Jurkat, Clone E6-1 (cell line): ENCODE results near the gene ARG1. TPM values are rescaled to one million over a fixed set of nuclear protein-coding genes. Genes with fewer than 3 reads are reported as not detected.
"Not testable (repeated sequence)": the region's sequence is repeated elsewhere in the genome, so short reads cannot be mapped to it uniquely, and the experiment has no call there.

ENCODE experiments used
- DNase-seq: peaks from one replicate; pipeline ENCODE4 v3.0.0-alpha.2; 2011; ENCODE audit warnings: low read depth, low spot score
- H3K4me3 ChIP-seq: 2 replicates; pipeline ENCODE4 v1.5.1; 2011; ENCODE audit warnings: mild to moderate bottlenecking, low read length, control low read depth, moderate library complexity
- polyA plus RNA-seq: library from polyadenylated mRNA; unstranded; fragments of >200 nt; gene quantifications from one replicate; pipeline ENCODE4 v1.2.1, GENCODE V29; 2012; ENCODE audit warnings: missing spikeins; ENCODE audit not compliant: insufficient read length, insufficient read depth

The ARG1 gene
- not detected for polyA plus RNA-seq

GRCh38 chr6:131572686-131573415 is at the start of gene ARG1:
TSS of gene ARG1 (plus strand) at chr6:131573226. CDS start at chr6:131573283, 57 bp downstream.
- H3K4me3 ChIP-seq: no peak within 1 kb of the TSS
- DNase-seq: no peak

- H3K4me3 ChIP-seq: no peak overlapping the region
- DNase-seq: no peak
Measured at GRCh38 chr6:131523988-131524673, 48.9 kb upstream of the ARG1 start.

GRCh38 chr6:131524695-131525336 is 48.2 kb upstream of the ARG1 start:
- DNase-seq: peak; percentile 5
- no peak overlapping the region for H3K4me3 ChIP-seq

GRCh38 chr6:131530936-131531335 is 42.1 kb upstream of the ARG1 start:
- H3K4me3 ChIP-seq, DNase-seq: not testable (repeated sequence)

DNA sequence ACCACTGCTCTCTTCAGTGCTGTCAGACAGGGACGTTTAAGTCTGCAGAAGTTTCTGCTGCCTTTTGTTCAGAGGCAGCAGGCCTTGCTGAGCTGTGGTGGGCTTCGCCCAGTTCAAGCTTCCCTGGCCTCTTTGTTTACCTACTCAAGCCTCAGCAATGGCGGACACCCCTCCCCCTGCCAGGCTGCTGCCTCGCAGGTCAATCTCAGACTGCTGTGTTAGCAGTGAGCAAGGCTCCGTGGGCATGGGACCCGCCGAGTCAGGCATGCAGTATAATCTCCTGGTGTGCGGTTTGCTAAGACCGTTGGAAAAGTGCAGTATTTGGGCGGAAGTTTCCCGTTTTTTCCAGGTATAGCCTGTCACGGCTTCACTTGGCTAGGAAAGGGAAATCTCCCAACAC is 41.3 kb upstream of the ARG1 start:
- H3K4me3 ChIP-seq, DNase-seq: not testable (repeated sequence)

- DNase-seq: no peak
- no peak overlapping the region for H3K4me3 ChIP-seq
Measured at GRCh38 chr6:131532580-131533039, 40.4 kb upstream of the ARG1 start.

DNA sequence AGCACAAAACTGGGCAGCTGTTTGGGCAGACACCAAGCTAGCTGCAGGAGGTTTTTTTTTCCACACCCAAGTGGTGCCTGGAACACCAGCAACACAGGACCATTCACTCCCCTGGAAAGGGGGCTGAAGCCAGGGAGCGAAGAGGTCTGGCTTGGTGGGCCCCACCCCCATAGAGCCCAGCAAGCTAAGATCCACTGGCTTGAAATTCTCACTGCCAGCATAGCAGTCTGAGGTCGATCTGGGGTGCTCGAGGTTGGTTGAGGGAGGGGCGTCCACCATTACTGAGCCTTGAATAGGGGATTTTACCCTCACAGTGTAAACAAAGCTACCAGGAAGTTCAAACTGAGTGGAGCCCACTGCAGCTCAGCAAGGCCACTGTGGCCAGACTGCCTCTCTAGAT is 34.4 kb upstream of the ARG1 start:
- H3K4me3 ChIP-seq, DNase-seq: not testable (repeated sequence)

- DNase-seq: no peak
- H3K4me3 ChIP-seq: no peak overlapping the region
Measured at GRCh38 chr6:131545317-131545716, 27.7 kb upstream of the ARG1 start.

DNA sequence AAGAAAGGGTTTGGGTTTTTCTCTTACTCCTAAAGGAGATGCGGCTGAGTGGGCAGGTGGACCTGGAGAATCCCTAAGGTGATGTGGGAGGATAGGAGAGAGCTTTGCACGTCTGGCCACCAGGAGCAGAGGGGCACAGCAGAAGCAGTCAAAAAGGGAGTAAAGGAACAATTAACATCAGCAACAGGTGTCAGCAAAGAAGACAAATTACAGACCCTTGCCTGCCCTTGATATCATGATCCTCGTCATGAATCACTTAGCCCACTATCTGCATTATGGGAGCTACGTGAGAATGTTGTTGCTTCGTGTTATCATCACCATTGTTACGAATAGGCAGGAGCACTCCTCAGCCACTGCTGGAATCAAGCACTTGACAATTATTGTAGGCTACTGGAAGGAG is 25.5 kb upstream of the ARG1 start:
- no peak for DNase-seq
- H3K4me3 ChIP-seq: no peak overlapping the region

DNA sequence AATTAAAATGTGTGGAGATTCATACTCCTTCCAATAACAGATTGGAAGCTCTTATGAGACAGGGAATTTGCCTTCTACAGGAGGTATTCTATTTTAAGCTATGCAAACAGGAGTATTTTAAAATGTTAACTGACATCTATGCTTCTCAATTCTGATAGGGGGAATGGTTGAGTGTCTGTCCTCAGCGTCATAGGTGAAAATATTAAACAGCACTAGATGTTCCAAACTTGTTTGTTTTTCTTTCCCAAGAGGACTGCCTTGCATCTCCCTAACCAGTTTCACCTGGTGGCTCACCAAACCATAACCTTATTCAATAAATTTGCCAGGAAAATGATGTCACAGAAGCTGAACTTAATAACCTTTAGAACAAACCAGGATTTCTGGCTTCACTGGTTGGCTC is 24.6 kb upstream of the ARG1 start:
- no peak overlapping the region for H3K4me3 ChIP-seq
- DNase-seq: no peak

DNA sequence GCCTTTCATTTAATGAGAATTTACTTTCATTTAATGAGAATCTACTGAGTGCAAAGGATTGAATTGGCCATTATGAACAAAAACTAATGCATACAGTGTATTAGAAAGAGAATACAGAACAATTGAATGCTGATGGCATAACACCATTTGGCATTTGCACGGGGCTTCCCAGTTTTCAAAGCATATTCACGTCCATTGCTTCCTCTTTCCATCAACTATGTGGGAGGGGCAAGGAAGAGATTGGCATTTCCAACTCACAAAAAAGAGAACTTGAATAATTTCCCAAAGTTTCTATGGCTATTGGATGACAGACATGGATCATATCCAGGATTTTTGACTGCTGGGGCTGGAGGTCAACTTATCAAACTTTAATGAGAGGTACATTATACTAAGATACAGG is 23.2 kb upstream of the ARG1 start:
- H3K4me3 ChIP-seq: no peak overlapping the region
- no peak for DNase-seq

DNA sequence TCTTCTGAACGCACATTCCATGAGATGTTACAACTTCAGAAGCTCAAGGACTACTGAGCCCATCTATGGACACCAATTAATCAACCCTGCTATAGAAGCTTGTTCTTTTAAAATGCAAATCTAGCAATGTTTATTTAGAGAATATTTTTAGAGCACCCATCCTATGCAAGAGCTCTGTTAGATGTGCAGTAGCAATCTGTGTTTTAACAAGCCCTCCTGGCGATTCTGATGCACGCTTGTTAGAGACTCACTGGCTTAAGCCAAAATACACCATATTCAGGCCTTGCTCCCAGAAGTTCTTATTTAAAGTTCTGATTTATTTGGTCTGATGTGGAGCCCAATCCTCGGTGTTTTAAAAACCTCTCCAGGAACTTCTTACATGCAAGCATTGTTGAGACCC is 21.1 kb upstream of the ARG1 start:
- H3K4me3 ChIP-seq: no peak overlapping the region
- DNase-seq: no peak

GRCh38 chr6:131552572-131552971 is 20.5 kb upstream of the ARG1 start:
- no peak overlapping the region for H3K4me3 ChIP-seq
- DNase-seq: no peak

DNA sequence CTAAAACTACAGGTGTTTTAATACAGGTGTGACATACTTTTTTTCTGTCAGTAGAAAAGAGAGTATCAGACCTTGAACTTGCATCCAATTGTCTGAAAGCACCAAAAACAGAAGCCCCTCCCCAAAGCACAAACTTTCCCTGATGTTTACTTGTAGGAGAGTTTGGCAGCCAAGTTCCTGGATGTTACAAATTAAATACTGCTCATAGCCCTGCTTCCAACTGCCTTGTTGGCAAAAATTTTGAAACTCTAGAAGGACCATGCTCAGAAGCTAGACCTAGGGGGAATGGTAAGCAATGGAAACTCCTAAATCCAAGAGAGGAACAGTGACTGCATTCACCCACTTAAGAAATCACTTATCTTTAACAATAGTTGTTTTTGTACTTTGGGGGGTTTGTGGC is 17.0 kb upstream of the ARG1 start:
- no peak overlapping the region for H3K4me3 ChIP-seq
- no peak for DNase-seq

DNA sequence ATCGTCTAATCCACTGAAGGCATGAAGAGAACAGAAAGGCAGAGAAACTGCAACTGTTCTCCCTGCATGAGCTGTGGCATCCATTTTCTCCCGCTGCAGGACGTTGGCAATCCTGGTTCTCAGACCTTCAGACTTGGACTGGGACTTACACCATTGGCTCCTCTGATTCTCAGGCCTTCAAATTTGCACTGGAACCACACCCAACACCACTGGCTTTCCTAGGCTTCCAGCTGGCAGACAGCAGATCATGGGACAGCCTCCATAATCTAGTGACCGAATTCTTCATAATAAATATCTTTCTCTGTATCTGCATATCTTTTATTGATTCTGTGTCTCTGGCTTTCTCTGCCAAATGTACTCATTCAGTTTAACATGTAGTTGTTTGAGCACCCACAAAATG is 14.1 kb upstream of the ARG1 start:
- no peak for DNase-seq
- H3K4me3 ChIP-seq: no peak overlapping the region

GRCh38 chr6:131561925-131562707 is 10.9 kb upstream of the ARG1 start:
- no peak for DNase-seq
- no peak overlapping the region for H3K4me3 ChIP-seq

DNA sequence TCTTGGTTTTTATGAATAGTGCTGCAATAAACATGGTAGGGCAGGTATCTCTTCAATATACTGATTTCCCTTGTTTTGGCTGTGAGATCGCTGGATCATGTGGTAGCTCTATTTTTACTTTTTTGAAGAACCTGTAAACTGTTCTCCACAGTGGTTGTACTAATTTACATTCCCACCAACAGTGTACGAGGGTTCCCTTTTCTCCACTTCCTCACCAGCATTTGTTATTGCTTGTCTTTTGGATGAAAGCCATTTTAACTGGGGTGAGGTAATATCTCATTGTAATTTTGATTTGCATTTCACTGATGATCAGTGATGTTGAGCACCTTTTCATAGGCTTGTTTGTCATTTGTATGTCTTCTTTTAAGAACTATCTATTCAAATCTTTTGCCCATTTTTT is 8.0 kb upstream of the ARG1 start:
- no peak overlapping the region for H3K4me3 ChIP-seq
- DNase-seq: no peak

DNA sequence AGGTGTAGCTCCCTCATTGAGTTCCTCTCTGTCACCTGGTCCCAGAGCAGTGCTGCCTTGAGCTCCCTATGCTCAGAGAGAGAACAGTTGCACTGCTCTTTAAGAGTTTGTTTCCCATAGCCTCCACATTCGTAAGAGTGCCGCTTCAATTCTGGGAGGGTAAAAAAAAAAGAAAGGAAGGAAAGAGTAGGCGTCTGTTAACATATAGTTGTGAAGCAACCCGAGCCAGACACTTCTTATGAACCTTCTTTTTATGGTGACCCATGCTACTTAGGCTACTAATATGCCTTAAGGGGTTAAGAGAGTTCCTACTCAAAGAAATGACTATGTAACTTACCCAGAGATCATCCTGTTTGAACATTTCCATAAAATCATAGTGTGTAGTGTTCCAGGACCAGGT is 4.3 kb upstream of the ARG1 start:
- H3K4me3 ChIP-seq: no peak overlapping the region
- DNase-seq: no peak

- no peak for DNase-seq
- no peak overlapping the region for H3K4me3 ChIP-seq
Measured at GRCh38 chr6:131574133-131574532, 1.1 kb downstream of the ARG1 start.
